ENCODE measurements around the gene TCF7L2.
"Not testable (repeated sequence)": the region's sequence is repeated elsewhere in the genome, so short reads cannot be mapped to it uniquely, and the experiment has no call there.

The TCF7L2 gene

GRCh38 chr10:113089551-113089950 lies 139.5 kb downstream of the TCF7L2 start:
- DNase-seq (ENCODE audit: low read depth in 1 of 2, low spot score in 1 of 2), result no peak

- DNase-seq (ENCODE audit: low read depth in 1 of 2, low spot score in 1 of 2), result no peak
Observed at GRCh38 chr10:113091920-113092319, 141.9 kb downstream of the TCF7L2 start.

DNA sequence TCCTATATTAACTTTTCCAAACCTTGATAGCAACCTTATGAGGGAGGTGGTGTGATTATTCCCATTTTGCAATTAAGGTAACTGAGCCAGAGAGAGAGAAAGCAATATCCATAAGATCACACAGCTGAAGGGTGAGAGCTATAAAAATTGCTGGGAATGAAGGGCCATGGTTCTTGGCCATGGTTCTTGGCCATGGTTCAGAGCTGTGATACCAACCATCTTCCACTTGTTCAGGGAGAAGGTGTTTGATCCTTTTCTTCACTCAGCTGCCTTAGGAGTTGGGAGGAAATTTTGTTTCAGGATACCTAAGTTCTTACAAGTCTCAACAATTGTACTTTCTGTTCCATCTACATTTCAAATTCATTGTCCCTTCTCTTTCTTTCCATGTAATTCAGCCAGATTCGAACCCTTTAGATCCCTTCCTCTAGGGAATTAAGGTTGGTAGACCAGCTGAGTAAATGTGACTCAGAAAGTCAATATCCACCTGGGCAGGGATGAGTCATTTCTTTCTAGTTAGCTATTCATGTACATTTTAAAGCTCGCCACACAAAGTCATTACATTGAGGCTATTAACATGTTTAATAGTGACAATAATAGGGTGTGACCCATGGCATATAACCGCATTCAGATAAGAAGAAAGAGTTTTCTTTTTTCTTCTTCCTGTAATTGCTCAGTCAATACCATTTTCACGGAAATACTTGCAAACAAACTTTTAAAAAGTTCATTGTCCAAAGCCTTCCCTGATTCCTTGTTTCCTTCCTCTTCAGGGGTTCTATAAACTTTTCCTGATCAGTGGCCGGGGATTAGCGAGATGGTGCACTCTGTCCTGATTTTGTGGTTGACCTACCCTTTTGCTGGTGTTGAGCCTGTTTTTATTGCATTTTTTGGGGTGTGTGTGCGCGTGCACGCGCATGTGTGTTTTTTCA lies 143.4 kb downstream of the TCF7L2 start:
- DNase-seq (ENCODE audit: low read depth in 1 of 2, low spot score in 1 of 2), result no peak

GRCh38 chr10:113094114-113094486 lies 144.1 kb downstream of the TCF7L2 start:
- no peak for DNase-seq (ENCODE audit: low read depth in 1 of 2, low spot score in 1 of 2)

GRCh38 chr10:113095419-113096127 lies 145.5 kb downstream of the TCF7L2 start:
- no peak for DNase-seq (ENCODE audit: low read depth in 1 of 2, low spot score in 1 of 2)

DNA sequence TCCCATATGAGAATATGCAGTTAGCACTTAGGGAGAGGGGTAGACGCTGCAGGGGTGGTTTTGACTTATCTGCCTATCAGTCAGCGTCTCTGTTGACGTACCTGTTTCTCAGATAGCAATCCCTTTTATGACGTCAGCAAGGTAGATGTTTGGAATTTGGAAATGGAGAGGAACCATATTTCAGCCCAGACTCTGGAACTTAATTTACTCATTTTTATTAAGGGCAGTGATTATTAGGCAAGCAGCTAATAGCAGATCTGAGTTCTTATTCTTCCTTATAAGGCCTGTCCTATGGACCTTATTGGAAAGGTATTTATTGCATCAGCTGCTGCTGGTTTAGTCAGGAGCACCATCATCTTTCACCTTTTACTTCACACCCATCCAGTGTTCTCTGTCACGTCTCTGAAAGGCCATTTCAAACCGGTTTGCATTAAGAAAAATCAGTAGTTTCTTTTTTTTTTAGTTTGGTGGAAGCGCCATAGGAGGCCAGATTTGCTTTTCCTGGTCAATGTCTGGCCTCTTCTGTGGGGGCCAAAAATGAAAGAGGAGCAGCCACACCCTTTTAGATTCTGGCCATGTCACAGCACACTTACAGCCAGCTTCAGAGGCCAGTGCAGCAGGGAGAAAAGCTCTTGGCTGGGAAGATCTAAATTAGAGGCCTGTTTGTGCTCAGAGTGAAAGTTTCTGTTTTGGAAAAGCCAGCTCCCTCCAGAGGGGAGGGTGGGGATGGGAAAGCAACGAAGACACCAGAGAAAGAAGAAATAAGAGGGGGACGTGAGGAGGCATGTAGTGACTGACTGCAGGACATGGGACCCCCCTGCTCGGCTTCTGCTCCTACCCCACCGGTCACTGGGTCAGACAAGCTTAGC lies 146.3 kb downstream of the TCF7L2 start:
- no peak for DNase-seq (ENCODE audit: low read depth in 1 of 2, low spot score in 1 of 2)

DNA sequence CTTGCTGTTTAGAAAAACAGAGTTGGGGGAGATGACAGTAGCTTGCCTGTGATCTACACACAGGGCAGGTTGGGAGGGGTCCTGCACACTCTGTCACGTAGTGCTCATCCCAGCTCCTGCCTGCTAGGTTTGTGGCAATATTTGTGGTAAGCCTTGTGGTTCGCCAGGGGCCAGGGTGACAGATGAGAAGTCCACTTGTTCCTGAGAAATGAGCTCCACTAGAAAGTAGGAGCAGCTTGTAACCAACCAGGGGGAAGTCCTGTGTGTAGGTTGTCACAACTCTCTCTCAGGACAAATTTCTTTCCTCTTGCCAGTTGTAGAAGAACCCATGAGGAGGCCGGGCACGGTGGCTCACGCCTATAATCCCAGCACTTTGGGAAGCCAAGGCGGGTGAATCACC lies 147.0 kb downstream of the TCF7L2 start:
- no peak for DNase-seq (ENCODE audit: low read depth in 1 of 2, low spot score in 1 of 2)

GRCh38 chr10:113099431-113100183 lies 149.6 kb downstream of the TCF7L2 start:
- no peak for DNase-seq (ENCODE audit: low read depth in 1 of 2, low spot score in 1 of 2)

- no peak for DNase-seq (ENCODE audit: low read depth in 1 of 2, low spot score in 1 of 2)
Observed at GRCh38 chr10:113100281-113100680, 150.2 kb downstream of the TCF7L2 start.

GRCh38 chr10:113103131-113103840 lies 153.2 kb downstream of the TCF7L2 start:
- DNase-seq (ENCODE audit: low read depth in 1 of 2, low spot score in 1 of 2), result no peak

DNA sequence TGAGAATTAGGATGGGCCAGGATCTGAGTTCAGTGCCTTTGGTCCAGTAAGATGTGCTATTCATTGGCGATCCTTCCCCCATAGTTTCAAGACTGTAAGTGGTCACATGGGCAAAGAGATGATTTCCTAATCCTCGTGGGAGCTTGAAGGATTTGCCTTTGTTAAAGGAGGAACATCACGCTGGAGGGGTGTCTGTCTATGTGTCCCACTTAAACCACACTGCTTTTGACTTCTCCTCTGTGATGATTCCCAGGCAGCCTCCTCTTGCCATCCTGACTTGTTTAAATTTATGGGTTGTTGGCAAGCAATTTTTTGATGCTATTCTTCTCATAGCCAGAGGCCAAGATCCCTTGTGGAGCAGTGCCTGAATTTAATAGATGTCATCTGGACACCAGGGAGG lies 154.0 kb downstream of the TCF7L2 start:
- DNase-seq (ENCODE audit: low read depth in 1 of 2, low spot score in 1 of 2), result no peak

DNA sequence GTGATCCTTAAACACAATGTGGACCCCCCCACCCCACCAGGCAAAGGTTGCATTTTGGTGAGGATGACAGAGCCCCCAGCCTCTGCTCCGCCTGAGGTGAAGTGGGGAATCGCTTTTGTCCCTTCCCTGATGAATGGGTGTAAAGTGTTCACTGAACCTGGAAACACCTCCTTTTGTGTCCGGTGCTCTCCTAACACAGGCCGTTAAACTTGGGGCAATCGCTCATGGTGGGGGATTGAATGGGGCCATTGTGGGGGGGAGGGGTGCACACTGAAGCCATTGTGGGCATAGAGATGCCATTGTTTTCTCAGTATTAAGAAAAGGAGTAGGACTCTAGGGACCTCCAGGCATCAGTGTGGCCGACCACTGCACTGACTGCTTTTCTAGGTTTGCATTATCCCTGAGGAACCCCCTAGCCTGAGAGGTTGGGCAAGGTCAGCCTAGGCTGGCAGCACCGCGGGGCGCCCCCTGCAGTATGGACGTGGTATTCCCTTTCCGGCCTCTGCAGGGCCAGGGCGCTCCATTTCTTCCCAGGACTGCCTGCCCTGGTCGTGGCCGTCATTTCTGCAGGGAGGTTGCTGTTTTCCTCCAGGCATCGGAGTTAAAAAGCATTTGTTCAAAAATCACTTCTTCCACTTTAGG lies 158.3 kb downstream of the TCF7L2 start:
- peak in 1 of 2 donors; percentile 2 for DNase-seq (ENCODE audit: low read depth in 1 of 2, low spot score in 1 of 2)

DNA sequence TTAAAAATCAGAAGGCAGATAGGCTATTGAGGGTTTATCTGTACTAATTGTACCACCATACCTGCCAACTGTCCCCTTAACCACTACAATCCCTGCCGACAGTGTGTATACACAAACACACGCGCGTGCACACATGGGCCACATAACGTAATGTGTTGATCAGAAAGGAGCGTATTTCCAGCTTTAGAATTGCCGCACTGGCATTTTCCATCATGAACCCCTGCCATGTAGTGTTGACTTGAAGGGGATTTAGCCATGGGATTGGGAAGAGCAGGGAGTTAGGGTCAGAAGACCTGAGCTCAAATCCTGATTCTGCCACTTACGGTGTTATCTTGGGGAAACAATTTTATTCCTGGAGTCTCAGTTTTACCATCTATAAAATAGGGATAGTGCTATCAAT lies 158.9 kb downstream of the TCF7L2 start:
- no peak for DNase-seq (ENCODE audit: low read depth in 1 of 2, low spot score in 1 of 2)

DNA sequence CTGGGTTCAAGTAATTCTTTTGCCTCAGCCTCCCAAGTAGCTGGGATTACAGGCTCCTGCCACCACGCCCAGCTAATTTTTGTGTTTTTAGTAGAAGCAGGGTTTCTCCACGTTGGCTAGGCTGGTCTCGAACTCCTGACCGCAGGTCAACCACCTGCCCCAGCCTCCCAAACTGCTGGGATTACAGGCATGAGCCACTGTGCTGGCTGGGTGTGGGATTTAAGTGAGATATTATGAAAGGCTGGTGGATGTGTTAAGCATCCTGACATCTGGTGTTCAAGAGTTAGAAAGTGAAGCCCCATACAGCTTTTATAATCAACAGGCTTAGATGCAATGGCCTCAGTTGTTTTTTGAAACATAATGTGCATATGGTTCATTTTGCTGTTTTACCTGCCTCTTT lies 159.4 kb downstream of the TCF7L2 start:
- DNase-seq (ENCODE audit: low read depth in 1 of 2, low spot score in 1 of 2), result not testable (repeated sequence)

GRCh38 chr10:113111260-113111659 lies 161.2 kb downstream of the TCF7L2 start:
- DNase-seq (ENCODE audit: low read depth in 1 of 2, low spot score in 1 of 2), result no peak

GRCh38 chr10:113111900-113112853 lies 162.1 kb downstream of the TCF7L2 start:
- DNase-seq (ENCODE audit: low read depth in 1 of 2, low spot score in 1 of 2), result no peak

GRCh38 chr10:113113241-113113640 lies 163.2 kb downstream of the TCF7L2 start:
- DNase-seq (ENCODE audit: low read depth in 1 of 2, low spot score in 1 of 2), result no peak

GRCh38 chr10:113113918-113114317 lies 163.9 kb downstream of the TCF7L2 start:
- no peak for DNase-seq (ENCODE audit: low read depth in 1 of 2, low spot score in 1 of 2)
